Psoas muscle (tissue), 8 donors: ENCODE measurements around the gene MIOS. TPM values are rescaled to one million over a fixed set of nuclear protein-coding genes. Genes with fewer than 3 reads are reported as not detected.

Source experiments
- ATAC-seq, 4 donors: fragments of 200-7000 bp; cut with Tn5 transposase; one replicate each; pipeline ENCODE4 v1.9.1; 2020; ENCODE audit warnings: moderate library complexity in 3 of 4, mild to moderate bottlenecking in 2 of 4
- DNase-seq, 2 donors: peaks; one replicate each; pipeline ENCODE4 v3.0.0-alpha.2; 2020
- H3K27ac ChIP-seq: fragments of 200-600 bp; one replicate; pipeline ENCODE4 v1.8.0; 2022
- H3K27me3 ChIP-seq, 3 donors: fragments of 200-600 bp in 1 of 3; one replicate each; pipeline versions ENCODE4 v1.6.1 to v1.8.0; 2013 to 2022; ENCODE audit warnings: low read length in 2 of 3, mild to moderate bottlenecking in 2 of 3, moderate library complexity in 1 of 3; ENCODE audit not compliant: insufficient read depth in 3 of 3
- H3K36me3 ChIP-seq, 2 donors: fragments of 200-600 bp in 1 of 2; one replicate each; pipeline versions ENCODE4 v1.6.1 to v1.8.0; 2013 to 2022; ENCODE audit warnings: low read depth in 1 of 2, mild to moderate bottlenecking in 1 of 2, moderate library complexity in 1 of 2; ENCODE audit not compliant: insufficient read depth in 1 of 2
- H3K4me1 ChIP-seq: fragments of 200-600 bp; one replicate; pipeline ENCODE4 v1.8.0; 2022
- H3K4me3 ChIP-seq: fragments of 200-600 bp; one replicate; pipeline ENCODE4 v1.8.0; 2022; ENCODE audit warnings: mild to moderate bottlenecking
- H3K9me3 ChIP-seq: fragments of 200-600 bp; one replicate; pipeline ENCODE4 v1.8.0; 2022
- CTCF ChIP-seq: fragments of 200-600 bp; IDR thresholded peaks from one replicate; pipeline ENCODE4 v1.8.0; 2022; ENCODE audit warnings: antibody characterized with exemption
- WGBS, 3 donors: extraction: QIAGEN DNeasy Blood & Tissue Kit; methylation state at CpG; one replicate each; pipeline versions ENCODE4 v1.1.6 to v1.1.7; 2013; 5-methylcytosine and 5-hydroxymethylcytosine counted together
- intact Hi-C, 2 donors: fragments of 100-400 bp; cut with DNase I; formaldehyde crosslinking; loops; one replicate each; pipeline versions ENCODE4 v1.11.0 to v1.14.2; 2022
- polyA plus RNA-seq, 3 donors: library from polyadenylated mRNA; stranded (reverse); fragments of 200-250 nt; gene quantifications; one replicate each; pipeline ENCODE4 v1.2.3, GENCODE V29; 2013
- total RNA-seq, 4 donors: library from RNA; stranded (reverse); fragmentation: NEBNext Ultra II Directional in 2 of 4; extraction: Animal tissue kit (Norgen Biotek cat#: 25700) in 2 of 4; gene quantifications; one replicate each; pipeline versions ENCODE4 v1.2.1 to v1.2.4, GENCODE V29; 2021 to 2023
- donor health status: healthy with polysubstance abuse.
- donor health status: DM: no; HTN: no; CAD: no; lungs with moderate emphysema.
- donor health status: Bipolar disorder and iron deficiency.
- donor health status: healthy.
- donor health status: DM: yes; HTN: yes; CAD: no.
- donor health status: DM: no; HTN: no; CAD: no.
- donor health status: DM: no; HTN: no; CAD: no.
- donor health status: DM: yes; HTN: yes; CAD: no.

Gene MIOS
- total and polyA plus RNA-seq, 7 donors, result 65.2 to 219 (median 76.3) TPM

DNA sequence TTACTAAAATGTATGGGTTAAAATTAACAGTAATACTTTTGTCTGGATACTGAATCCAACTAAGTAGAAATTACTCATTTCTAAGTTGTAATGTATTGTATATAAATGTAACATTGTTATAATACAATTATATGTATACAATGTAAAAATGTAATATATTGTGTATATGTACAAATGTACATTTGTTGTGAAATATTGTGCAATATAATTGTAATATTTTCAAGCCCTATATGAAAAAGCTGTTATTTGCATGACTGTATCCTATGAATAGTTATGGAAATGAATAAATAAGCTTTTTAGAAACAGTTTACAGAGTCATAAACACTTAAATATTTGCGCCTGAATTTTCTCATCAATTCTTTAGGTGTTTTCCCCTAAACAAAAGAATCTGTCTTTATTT is 53.6 kb downstream of the MIOS start:
- no peak for DNase-seq
- Histone ChIP-seq H3K9me3 (no peaks in the 10 kb centered on the region), H3K36me3 (no peaks in the 10 kb centered on the region), H3K27me3 (no peaks in the 10 kb centered on the region), H3K27ac (no peak overlapping the region), H3K4me1 (no peaks in the 10 kb centered on the region), H3K4me3 (no peak overlapping the region)
- no peak for ATAC-seq
- TF ChIP-seq CTCF, result no peak
- 95 to 100% (median 99%) methylated on average over 1 of the region's 1 CpG for WGBS, 3 donors
- intact Hi-C loops, result no loop called here

DNA sequence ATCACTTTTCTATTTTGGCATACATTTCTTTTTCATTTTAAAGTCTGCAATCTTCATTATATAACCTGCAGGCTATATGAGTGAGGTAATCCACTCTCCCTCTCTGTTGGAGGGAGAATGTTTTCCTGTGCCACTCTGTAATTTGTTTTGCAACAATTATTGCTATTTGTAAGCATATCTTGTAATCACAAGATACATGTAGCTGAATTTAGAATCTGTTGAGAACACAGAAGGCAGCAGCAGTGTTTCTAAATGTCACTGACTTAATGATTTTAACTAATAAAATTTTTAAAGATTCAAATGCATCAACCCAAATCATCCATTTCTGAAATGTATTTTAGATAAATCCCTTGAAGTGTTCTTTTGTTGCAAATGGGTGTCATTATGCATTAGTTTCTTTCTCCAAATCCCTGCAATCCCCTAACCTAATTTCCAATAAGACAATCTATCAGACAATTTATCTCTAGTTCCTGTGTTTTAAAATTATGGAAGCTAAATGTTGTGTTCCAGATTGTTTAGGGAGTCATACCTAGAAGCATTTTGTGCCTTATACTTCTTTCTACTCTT is 54.0 kb downstream of the MIOS start:
- TF ChIP-seq CTCF, result no peak
- Histone ChIP-seq H3K9me3 (no peaks in the 10 kb centered on the region), H3K4me1 (no peaks in the 10 kb centered on the region), H3K4me3 (no peak overlapping the region), H3K27me3 (no peaks in the 10 kb centered on the region), H3K27ac (no peak overlapping the region), H3K36me3 (no peaks in the 10 kb centered on the region)
- DNase-seq (no peak), ATAC-seq (no peak)
- intact Hi-C loops, result no loop called here

GRCh38 chr7:7628476-7628875 is 61.8 kb downstream of the MIOS start:
- ATAC-seq (no peak), DNase-seq (no peak)
- Histone ChIP-seq H3K4me1 (no peaks in the 10 kb centered on the region), H3K27me3 (no peaks in the 10 kb centered on the region), H3K4me3 (no peak overlapping the region), H3K27ac (no peak overlapping the region), H3K9me3 (no peaks in the 10 kb centered on the region), H3K36me3 (no peaks in the 10 kb centered on the region)
- WGBS, 3 donors, result 77 to 97% (median 81%) methylated on average over 1 of the region's 1 CpG
- intact Hi-C loops, result no loop called here
- TF ChIP-seq CTCF, result no peak

DNA sequence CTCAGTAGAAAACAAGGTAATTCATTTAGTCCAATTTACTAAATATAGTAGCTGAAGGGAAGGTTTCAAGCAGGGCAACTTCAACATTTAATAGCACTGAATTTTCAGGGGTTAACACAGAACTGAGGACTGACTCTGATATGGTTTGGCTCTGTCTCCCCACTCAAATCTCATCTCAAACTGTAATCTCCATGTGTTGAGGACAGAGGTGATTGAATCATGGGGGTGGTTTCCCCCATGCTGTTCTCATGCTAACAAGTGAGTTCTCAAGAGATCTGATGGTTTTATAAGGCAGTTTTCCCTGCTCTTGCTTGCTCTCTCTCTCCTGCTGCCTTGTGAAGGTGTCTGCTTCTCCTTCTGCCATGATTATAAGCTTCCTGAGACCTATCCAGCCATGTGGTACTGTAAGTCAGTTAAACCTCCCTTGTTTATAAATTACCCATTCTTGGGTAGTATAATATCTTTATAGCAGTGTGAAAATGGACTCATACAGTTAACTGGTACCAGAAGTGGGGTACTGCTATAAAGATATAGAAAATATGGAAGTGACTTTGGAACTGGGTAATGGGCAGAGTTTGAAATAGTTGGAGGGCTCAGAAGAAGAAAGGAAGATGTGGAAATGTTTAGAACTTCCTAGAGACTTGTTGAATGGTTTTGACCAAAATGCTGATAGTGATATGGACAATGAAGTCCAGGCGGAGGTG is 64.1 kb downstream of the MIOS start:
- Histone ChIP-seq H3K9me3 (no peaks in the 10 kb centered on the region), H3K27me3 (no peaks in the 10 kb centered on the region), H3K4me3 (no peak overlapping the region), H3K27ac (no peak overlapping the region), H3K4me1 (no peaks in the 10 kb centered on the region), H3K36me3 (peaks cover 0 to 10% of the 10 kb centered on the region in 2 donors)
- intact Hi-C loops, result no loop called here
- ATAC-seq (no peak), DNase-seq (no peak)
- WGBS, 3 donors, result 94 to 100% (median 96%) methylated on average over 1 of the region's 1 CpG
- no peak for TF ChIP-seq CTCF

- H3K9me3 ChIP-seq, result no peaks in the 10 kb centered on the region
- intact Hi-C loops, result no loop called here
- no peak for TF ChIP-seq CTCF
- H3K4me1 ChIP-seq, result peaks cover 16% of the 10 kb centered on the region
- no peak overlapping the region for H3K27ac ChIP-seq
- peak overlapping the region; percentile 89 for H3K4me3 ChIP-seq
- DNase-seq, result no peak
- H3K36me3 ChIP-seq, result peaks cover 0 to 29% of the 10 kb centered on the region in 2 donors
- H3K27me3 ChIP-seq, result no peaks in the 10 kb centered on the region
- ATAC-seq, result no peak
- WGBS, 3 donors, result 12 to 18% (median 16%) methylated on average over 5 of the region's 5 CpGs
Observed at GRCh38 chr7:7639421-7639820, 72.7 kb downstream of the MIOS start.
